CD4-positive, alpha-beta T cell treated with Interleukin-4 for 4 hours (primary cell): ENCODE data around the gene TNFSF10.
"Not testable (repeated sequence)": the region's sequence is repeated elsewhere in the genome, so short reads cannot be mapped to it uniquely, and the experiment has no call there.

ENCODE experiments used
- DNase-seq: peaks from one replicate; pipeline ENCODE4 v3.0.0-alpha.2; 2020

The TNFSF10 gene

GRCh38 chr3:172522871-172523818 lies at the start of gene TNFSF10:
TNFSF10 (minus strand) TSS chr3:172523430; CDS start chr3:172523384, 46 bp downstream.
- peak; percentile 79 for DNase-seq

- no peak for DNase-seq
Measured at GRCh38 chr3:172569128-172570008, 46.1 kb upstream of the TNFSF10 start.

- no peak for DNase-seq
Measured at GRCh38 chr3:172568701-172569100, 45.5 kb upstream of the TNFSF10 start.

- not testable (repeated sequence) for DNase-seq
Measured at GRCh38 chr3:172566785-172567184, 43.6 kb upstream of the TNFSF10 start.

GRCh38 chr3:172564499-172564898 lies 41.3 kb upstream of the TNFSF10 start:
- DNase-seq: no peak

GRCh38 chr3:172562871-172563865 lies 39.9 kb upstream of the TNFSF10 start:
- peak; percentile 56 for DNase-seq

GRCh38 chr3:172561897-172562640 lies 38.8 kb upstream of the TNFSF10 start:
- no peak for DNase-seq

GRCh38 chr3:172560586-172560985 lies 37.4 kb upstream of the TNFSF10 start:
- DNase-seq: no peak

GRCh38 chr3:172560026-172560425 lies 36.8 kb upstream of the TNFSF10 start:
- no peak for DNase-seq

GRCh38 chr3:172559020-172559419 lies 35.8 kb upstream of the TNFSF10 start:
- no peak for DNase-seq

- DNase-seq: no peak
Measured at GRCh38 chr3:172557515-172558220, 34.4 kb upstream of the TNFSF10 start.

GRCh38 chr3:172553526-172554252 lies 30.5 kb upstream of the TNFSF10 start:
- DNase-seq: no peak

GRCh38 chr3:172552607-172553006 lies 29.4 kb upstream of the TNFSF10 start:
- no peak for DNase-seq

- no peak for DNase-seq
Measured at GRCh38 chr3:172551874-172552273, 28.6 kb upstream of the TNFSF10 start.

GRCh38 chr3:172550347-172550943 lies 27.2 kb upstream of the TNFSF10 start:
- peak; percentile 70 for DNase-seq

- no peak for DNase-seq
Measured at GRCh38 chr3:172549144-172549543, 25.9 kb upstream of the TNFSF10 start.

- DNase-seq: no peak
Measured at GRCh38 chr3:172546628-172547214, 23.5 kb upstream of the TNFSF10 start.

GRCh38 chr3:172546105-172546504 lies 22.9 kb upstream of the TNFSF10 start:
- DNase-seq: no peak

GRCh38 chr3:172544404-172544803 lies 21.2 kb upstream of the TNFSF10 start:
- DNase-seq: no peak
